Measurements from ENCODE around the gene DDX39B.
"Not testable (repeated sequence)": the region's sequence is repeated elsewhere in the genome, so short reads cannot be mapped to it uniquely, and the experiment has no call there.

The DDX39B gene

DNA sequence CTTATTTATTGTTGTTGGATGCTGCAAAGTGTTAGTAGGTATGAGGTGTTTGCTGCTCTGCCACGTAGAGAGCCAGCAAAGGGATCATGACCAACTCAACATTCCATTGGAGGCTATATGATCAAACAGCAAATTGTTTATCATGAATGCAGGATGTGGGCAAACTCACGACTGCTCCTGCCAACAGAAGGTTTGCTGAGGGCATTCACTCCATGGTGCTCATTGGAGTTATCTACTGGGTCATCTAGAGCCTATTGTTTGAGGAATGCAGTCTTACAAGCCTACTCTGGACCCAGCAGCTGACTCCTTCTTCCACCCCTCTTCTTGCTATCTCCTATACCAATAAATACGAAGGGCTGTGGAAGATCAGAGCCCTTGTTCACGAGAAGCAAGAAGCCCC is 31.8 kb downstream of the DDX39B start:
- no peaks in the 10 kb centered on the region for H3K27me3 ChIP-seq (replicated peaks in 2 of 5; ENCODE audit: control insufficient read depth in 4 of 5, insufficient read depth in 5 of 5, low read length in 4 of 5)
- 100% methylated on average over 3 of the region's 4 CpGs for WGBS (ENCODE audit: insufficient coverage)
- H3K27ac ChIP-seq (ENCODE audit: insufficient read depth in 1 of 2, low read depth in 1 of 2, low read length in 2 of 2, poor library complexity in 1 of 2, severe bottlenecking in 2 of 2): no peak overlapping the region
- H3K4me3 ChIP-seq (ENCODE audit: control insufficient read depth in 1 of 7, extremely low read depth in 1 of 7, insufficient read depth in 4 of 7, low read depth in 2 of 7, low read length in 6 of 7): no peak overlapping the region
- H3K36me3 ChIP-seq (ENCODE audit: control insufficient read depth in 4 of 4, insufficient read depth in 4 of 4, low read length in 3 of 4): peaks cover 7 to 54% (median 44%) of the 10 kb centered on the region in 4 experiments
- DNase-seq: no peak
- H3K4me1 ChIP-seq (ENCODE audit: control extremely low read depth in 1 of 4, control insufficient read depth in 4 of 4, insufficient read depth in 4 of 4, low read length in 3 of 4): no peaks in the 10 kb centered on the region
- peaks cover 0 to 11% (median 0%) of the 10 kb centered on the region in 5 experiments for H3K9me3 ChIP-seq (ENCODE audit: control extremely low read depth in 1 of 5, control insufficient read depth in 4 of 5, insufficient read depth in 2 of 5, low read depth in 1 of 5, low read length in 4 of 5)
- CTCF ChIA-PET: no interaction called here
- POLR2A ChIA-PET: no interaction called here

GRCh38 chr6:31509036-31509435 is 32.8 kb downstream of the DDX39B start:
- DNase-seq; H3K4me3 ChIP-seq (ENCODE audit: control insufficient read depth in 1 of 7, extremely low read depth in 1 of 7, insufficient read depth in 4 of 7, low read depth in 2 of 7, low read length in 6 of 7); H3K27me3 ChIP-seq (replicated peaks in 2 of 5; ENCODE audit: control insufficient read depth in 4 of 5, insufficient read depth in 5 of 5, low read length in 4 of 5); H3K27ac ChIP-seq (ENCODE audit: insufficient read depth in 1 of 2, low read depth in 1 of 2, low read length in 2 of 2, poor library complexity in 1 of 2, severe bottlenecking in 2 of 2); POLR2A ChIA-PET; H3K4me1 ChIP-seq (ENCODE audit: control extremely low read depth in 1 of 4, control insufficient read depth in 4 of 4, insufficient read depth in 4 of 4, low read length in 3 of 4): not testable (repeated sequence)
- Histone ChIP-seq H3K9me3 (ENCODE audit: control extremely low read depth in 1 of 5, control insufficient read depth in 4 of 5, insufficient read depth in 2 of 5, low read depth in 1 of 5, low read length in 4 of 5) (peaks cover 0 to 11% (median 0%) of the 10 kb centered on the region in 5 experiments), H3K36me3 (ENCODE audit: control insufficient read depth in 4 of 4, insufficient read depth in 4 of 4, low read length in 3 of 4) (peaks cover 7 to 55% (median 44%) of the 10 kb centered on the region in 4 experiments)
- WGBS (ENCODE audit: insufficient coverage): no CpG with 5 or more reads among the region's 2 CpGs
- CTCF ChIA-PET: interaction anchor here (1.0 kb wide), 1 partner anchor 11 kb away, joined by 3 read pairs; the partner anchor contains the start of gene MICB

- Histone ChIP-seq H3K36me3 (ENCODE audit: control insufficient read depth in 4 of 4, insufficient read depth in 4 of 4, low read length in 3 of 4) (peaks cover 4 to 21% (median 17%) of the 10 kb centered on the region in 4 experiments), H3K27me3 (replicated peaks in 2 of 5; ENCODE audit: control insufficient read depth in 4 of 5, insufficient read depth in 5 of 5, low read length in 4 of 5) (no peaks in the 10 kb centered on the region), H3K4me3 (ENCODE audit: control insufficient read depth in 1 of 7, extremely low read depth in 1 of 7, insufficient read depth in 4 of 7, low read depth in 2 of 7, low read length in 6 of 7) (no peak overlapping the region), H3K27ac (ENCODE audit: insufficient read depth in 1 of 2, low read depth in 1 of 2, low read length in 2 of 2, poor library complexity in 1 of 2, severe bottlenecking in 2 of 2) (no peak overlapping the region), H3K9me3 (ENCODE audit: control extremely low read depth in 1 of 5, control insufficient read depth in 4 of 5, insufficient read depth in 2 of 5, low read depth in 1 of 5, low read length in 4 of 5) (no peaks in the 10 kb centered on the region), H3K4me1 (ENCODE audit: control extremely low read depth in 1 of 4, control insufficient read depth in 4 of 4, insufficient read depth in 4 of 4, low read length in 3 of 4) (peaks cover 0 to 9% (median 7%) of the 10 kb centered on the region in 4 experiments)
- DNase-seq: no peak
- ChIA-PET POLR2A (no interaction called here), CTCF (interaction anchor here (1.5 kb wide), 1 partner anchor 22 kb away, joined by 4 read pairs; no protein-coding TSS in a partner anchor)
Observed at GRCh38 chr6:31502586-31502985, 39.2 kb downstream of the DDX39B start.

DNA sequence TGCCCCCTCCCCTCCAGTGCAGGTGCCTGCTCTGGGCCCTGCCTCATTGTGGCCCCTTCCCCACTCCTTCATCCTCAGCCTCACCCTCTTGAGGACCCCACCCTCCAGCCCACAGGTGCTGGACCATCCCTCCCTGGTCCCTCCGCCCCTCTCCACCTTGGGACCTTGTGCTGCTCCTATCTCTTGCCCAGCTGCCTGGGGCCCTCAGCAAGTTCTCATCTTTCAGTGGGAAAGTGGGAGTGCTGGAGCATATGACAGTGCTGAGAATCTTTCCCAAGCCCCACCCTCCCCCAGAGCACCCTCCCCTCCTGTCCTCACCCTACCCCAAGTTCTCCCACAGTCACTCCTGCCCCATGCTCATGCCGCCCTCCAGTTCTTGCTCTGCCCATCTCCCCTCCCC is 42.2 kb downstream of the DDX39B start:
- CTCF ChIA-PET; H3K9me3 ChIP-seq (ENCODE audit: control extremely low read depth in 1 of 5, control insufficient read depth in 4 of 5, insufficient read depth in 2 of 5, low read depth in 1 of 5, low read length in 4 of 5); H3K36me3 ChIP-seq (ENCODE audit: control insufficient read depth in 4 of 4, insufficient read depth in 4 of 4, low read length in 3 of 4); H3K4me3 ChIP-seq (ENCODE audit: control insufficient read depth in 1 of 7, extremely low read depth in 1 of 7, insufficient read depth in 4 of 7, low read depth in 2 of 7, low read length in 6 of 7); H3K27ac ChIP-seq (ENCODE audit: insufficient read depth in 1 of 2, low read depth in 1 of 2, low read length in 2 of 2, poor library complexity in 1 of 2, severe bottlenecking in 2 of 2); DNase-seq; H3K27me3 ChIP-seq (replicated peaks in 2 of 5; ENCODE audit: control insufficient read depth in 4 of 5, insufficient read depth in 5 of 5, low read length in 4 of 5): not testable (repeated sequence)
- H3K4me1 ChIP-seq (ENCODE audit: control extremely low read depth in 1 of 4, control insufficient read depth in 4 of 4, insufficient read depth in 4 of 4, low read length in 3 of 4): peaks cover 9 to 34% (median 29%) of the 10 kb centered on the region in 4 experiments
- no CpG with 5 or more reads among the region's 2 CpGs for WGBS (ENCODE audit: insufficient coverage)
- POLR2A ChIA-PET: interaction anchor here (0.6 to 1.7 kb wide), 2 partner anchors 42 to 303 kb away, joined by 3 to 7 read pairs; partner anchors contain the start of gene DDX39B

DNA sequence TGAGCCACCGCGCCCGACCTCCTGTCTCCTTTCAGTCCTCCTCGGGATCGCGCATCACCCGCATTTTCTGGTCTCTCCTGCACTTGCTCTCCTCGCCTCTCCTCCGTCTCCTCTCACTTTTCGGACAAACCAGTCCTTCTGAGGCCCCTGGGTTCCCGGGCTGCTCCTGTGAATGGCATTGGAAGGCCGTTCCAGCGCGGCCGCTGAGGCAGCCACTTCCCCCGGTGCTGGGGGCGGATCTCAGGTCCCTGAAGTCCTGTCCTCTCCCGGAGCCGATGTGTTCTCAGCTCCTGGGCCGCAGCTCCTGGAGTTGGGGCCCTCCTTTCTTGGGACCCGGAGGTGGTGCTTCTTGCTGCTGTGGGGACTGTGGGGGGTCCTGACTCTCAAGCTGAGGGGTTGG is 43.1 kb downstream of the DDX39B start:
- no peak for DNase-seq
- no peak overlapping the region for H3K27ac ChIP-seq (ENCODE audit: insufficient read depth in 1 of 2, low read depth in 1 of 2, low read length in 2 of 2, poor library complexity in 1 of 2, severe bottlenecking in 2 of 2)
- WGBS (ENCODE audit: insufficient coverage): 27% methylated on average over 17 of the region's 21 CpGs
- peak overlapping the region in 6 of 7 experiments; percentile 15 to 77 (median 42) for H3K4me3 ChIP-seq (ENCODE audit: control insufficient read depth in 1 of 7, extremely low read depth in 1 of 7, insufficient read depth in 4 of 7, low read depth in 2 of 7, low read length in 6 of 7)
- H3K27me3 ChIP-seq (replicated peaks in 2 of 5; ENCODE audit: control insufficient read depth in 4 of 5, insufficient read depth in 5 of 5, low read length in 4 of 5): no peaks in the 10 kb centered on the region
- POLR2A ChIA-PET: interaction anchor here (1.7 kb wide), 1 partner anchor 42 kb away, joined by 7 read pairs; the partner anchor contains the start of gene DDX39B
- peaks cover 9 to 34% (median 30%) of the 10 kb centered on the region in 4 experiments for H3K4me1 ChIP-seq (ENCODE audit: control extremely low read depth in 1 of 4, control insufficient read depth in 4 of 4, insufficient read depth in 4 of 4, low read length in 3 of 4)
- CTCF ChIA-PET: no interaction called here
- H3K9me3 ChIP-seq (ENCODE audit: control extremely low read depth in 1 of 5, control insufficient read depth in 4 of 5, insufficient read depth in 2 of 5, low read depth in 1 of 5, low read length in 4 of 5): no peaks in the 10 kb centered on the region
- H3K36me3 ChIP-seq (ENCODE audit: control insufficient read depth in 4 of 4, insufficient read depth in 4 of 4, low read length in 3 of 4): no peaks in the 10 kb centered on the region

DNA sequence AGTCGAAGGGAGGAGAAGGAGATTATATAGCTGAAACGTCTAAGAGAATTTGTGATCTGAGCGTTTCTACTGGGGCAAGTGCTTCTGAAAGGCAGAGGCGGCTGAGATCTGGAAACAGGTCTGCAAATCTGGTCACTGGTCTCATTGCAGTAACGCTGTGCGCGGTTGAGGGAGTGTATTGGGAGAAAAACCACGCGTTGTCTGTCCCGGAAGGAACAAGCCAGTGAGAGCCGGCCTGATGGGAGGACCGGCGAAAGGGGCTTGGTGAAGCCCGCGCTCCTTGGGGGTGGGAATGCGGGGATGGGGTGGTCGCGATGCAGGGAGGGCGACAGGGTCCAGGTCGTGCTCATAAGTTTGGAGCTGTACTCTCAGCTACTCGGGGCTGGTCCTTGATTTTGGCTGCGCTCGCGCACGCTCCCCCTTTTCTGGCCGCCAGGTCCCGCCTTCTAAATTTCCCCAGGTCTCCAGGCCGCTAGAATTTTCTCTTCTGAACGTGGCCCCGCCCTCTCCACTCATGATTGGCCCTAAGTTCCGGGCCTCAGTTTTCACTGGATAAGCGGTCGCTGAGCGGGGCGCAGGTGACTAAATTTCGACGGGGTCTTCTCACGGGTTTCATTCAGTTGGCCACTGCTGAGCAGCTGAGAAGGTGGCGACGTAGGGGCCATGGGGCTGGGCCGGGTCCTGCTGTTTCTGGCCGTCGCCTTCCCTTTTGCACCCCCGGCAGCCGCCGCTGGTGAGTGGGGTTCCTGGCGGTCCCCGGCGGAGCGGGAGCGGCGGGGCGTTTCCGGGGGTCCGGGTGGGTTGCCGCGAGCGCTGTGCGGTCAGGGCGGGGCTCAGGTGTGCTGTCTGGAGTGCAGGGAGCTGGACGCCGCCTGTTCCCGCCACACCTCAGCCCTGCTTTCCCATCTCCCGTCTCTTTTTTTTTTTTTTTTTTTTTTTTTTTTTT is 44.0 kb downstream of the DDX39B start, which contains the start of gene MICB:
TSS of gene MICB (plus strand) at position 615 of the 946 bp plus-strand sequence. CDS start at position 664, 49 bp downstream.
- CTCF ChIA-PET: interaction anchor here (0.9 to 1.7 kb wide), 3 partner anchors 11 to 116 kb away, joined by 3 to 6 read pairs (median 3); partner anchors contain the start of genes ATP6V1G2 and NFKBIL1

More for the DNA sequence above, 44.0 kb downstream of the DDX39B start, which contains the start of gene MICB:
- WGBS (ENCODE audit: insufficient coverage): 0% methylated on average over 56 of the region's 64 CpGs
- H3K36me3 ChIP-seq (ENCODE audit: control insufficient read depth in 4 of 4, insufficient read depth in 4 of 4, low read length in 3 of 4): no peaks in the 10 kb centered on the region
- DNase-seq: peak; percentile 85 to 93 (median 92)
- peak within 1 kb of the TSS in 1 of 2 experiments; percentile 68 for H3K27ac ChIP-seq (ENCODE audit: insufficient read depth in 1 of 2, low read depth in 1 of 2, low read length in 2 of 2, poor library complexity in 1 of 2, severe bottlenecking in 2 of 2)
- no peaks in the 10 kb centered on the region for H3K9me3 ChIP-seq (ENCODE audit: control extremely low read depth in 1 of 5, control insufficient read depth in 4 of 5, insufficient read depth in 2 of 5, low read depth in 1 of 5, low read length in 4 of 5)
- POLR2A ChIA-PET: interaction anchor here (1.7 kb wide), 1 partner anchor 43 kb away, joined by 7 read pairs; the partner anchor contains the start of gene DDX39B
- H3K4me1 ChIP-seq (ENCODE audit: control extremely low read depth in 1 of 4, control insufficient read depth in 4 of 4, insufficient read depth in 4 of 4, low read length in 3 of 4): peaks cover 9 to 39% (median 32%) of the 10 kb centered on the region in 4 experiments
- H3K4me3 ChIP-seq (ENCODE audit: control insufficient read depth in 1 of 7, extremely low read depth in 1 of 7, insufficient read depth in 4 of 7, low read depth in 2 of 7, low read length in 6 of 7): peak within 1 kb of the TSS; percentile 56 to 90 (median 77)
- no peaks in the 10 kb centered on the region for H3K27me3 ChIP-seq (replicated peaks in 2 of 5; ENCODE audit: control insufficient read depth in 4 of 5, insufficient read depth in 5 of 5, low read length in 4 of 5)
